ENCODE results near the gene TMEM164.

The TMEM164 gene

DNA sequence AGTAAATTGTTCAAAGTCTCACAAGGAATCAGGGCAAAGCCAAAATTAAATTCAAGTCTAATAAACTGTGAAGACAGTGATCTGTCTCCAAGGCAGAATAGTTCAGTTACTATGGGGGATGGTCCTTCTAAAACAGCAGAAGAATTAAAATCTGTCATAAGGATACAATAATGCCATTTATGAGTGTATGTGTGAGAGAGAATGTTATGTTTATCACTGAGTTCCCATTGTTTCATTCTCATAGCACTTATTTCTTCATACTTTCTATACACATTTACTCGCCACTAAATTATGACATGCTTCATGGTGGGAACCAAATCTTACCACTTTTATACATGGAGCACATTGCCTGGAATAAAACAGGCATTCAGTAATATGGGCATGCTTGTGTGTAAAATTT lies 212.5 kb downstream of the TMEM164 start:
- no peak for DNase-seq

- no peak for DNase-seq
These were observed 213.1 kb downstream of the TMEM164 start for GRCh38 chrX:110216027-110216426.

- peak in 1 of 2 experiments; percentile 12 for DNase-seq
These were observed 215.7 kb downstream of the TMEM164 start for GRCh38 chrX:110218591-110218990.

GRCh38 chrX:110219920-110220319 lies 217.0 kb downstream of the TMEM164 start:
- DNase-seq, result no peak

- no peak for DNase-seq
These were observed 219.8 kb downstream of the TMEM164 start for GRCh38 chrX:110222497-110223257.

GRCh38 chrX:110224926-110225617 lies 222.2 kb downstream of the TMEM164 start:
- DNase-seq, result no peak

GRCh38 chrX:110226931-110227330 lies 224.0 kb downstream of the TMEM164 start:
- DNase-seq, result no peak
